SK-N-SH treated with all-trans-retinoic acid at 6 μM for 48 hours (cell line): ENCODE measurements around the gene FER.

Experiments
- ATAC-seq: fragments of 200-7000 bp; cut with Tn5 transposase; 3 replicates; pipeline ENCODE4 v1.9.1; 2020; ENCODE audit warnings: mild to moderate bottlenecking, moderate library complexity
- ARNTL ChIP-seq: fragments of 450-650 bp; formaldehyde crosslinking; IDR thresholded peaks from 2 replicates; pipeline ENCODE4 v1.5.0; 2020; ENCODE audit warnings: low read depth, mild to moderate bottlenecking, moderate library complexity, borderline replicate concordance
- BACH2 ChIP-seq: fragments of 250-450 bp; sonication (Bioruptor Pico); IDR thresholded peaks from 2 replicates; pipeline ENCODE4 v1.9.0; 2021; ENCODE audit warnings: mild to moderate bottlenecking, borderline replicate concordance
- CSDC2 ChIP-seq: fragments of 250-450 bp; sonication (Bioruptor Pico); IDR thresholded peaks from 2 replicates; pipeline ENCODE4 v1.5.0; 2020; ENCODE audit warnings: mild to moderate bottlenecking, moderate library complexity
- ESRRG ChIP-seq: fragments of 250-450 bp; sonication (Bioruptor Pico); IDR thresholded peaks from 2 replicates; pipeline ENCODE4 v1.6.1; 2021; ENCODE audit warnings: mild to moderate bottlenecking
- GLIS3 ChIP-seq: fragments of 250-450 bp; sonication (Bioruptor Pico); IDR thresholded peaks from 2 replicates; pipeline ENCODE4 v1.5.0; 2020; ENCODE audit warnings: mild to moderate bottlenecking, moderate library complexity
- ISL1 ChIP-seq: fragments of 250-450 bp; sonication (Bioruptor Pico); IDR thresholded peaks from 2 replicates; pipeline ENCODE4 v2.1.2; 2022; ENCODE audit warnings: mild to moderate bottlenecking, moderate library complexity
- OSR1 ChIP-seq: fragments of 250-450 bp; sonication (Bioruptor Pico); IDR thresholded peaks from 2 replicates; pipeline ENCODE4 v1.8.0; 2022; ENCODE audit warnings: moderate library complexity, mild to moderate bottlenecking, inconsistent platforms
- PPARA ChIP-seq: fragments of 250-450 bp; sonication (Bioruptor Pico); IDR thresholded peaks from 2 replicates; pipeline ENCODE4 v1.5.0; 2020; ENCODE audit warnings: mild to moderate bottlenecking, borderline replicate concordance
- RARB ChIP-seq: fragments of 250-450 bp; sonication (Bioruptor Pico); IDR thresholded peaks from 2 replicates; pipeline ENCODE4 v1.8.0; 2021; ENCODE audit warnings: mild to moderate bottlenecking, moderate library complexity
- SNAI2 ChIP-seq: fragments of 250-450 bp; sonication (Bioruptor Pico); IDR thresholded peaks from 2 replicates; pipeline ENCODE4 v1.5.0; 2020; ENCODE audit warnings: mild to moderate bottlenecking, moderate library complexity
- TCF4 ChIP-seq: fragments of 250-450 bp; sonication (Bioruptor Pico); IDR thresholded peaks from 2 replicates; pipeline ENCODE4 v1.8.0; 2021; ENCODE audit warnings: mild to moderate bottlenecking, moderate library complexity, borderline replicate concordance
- TOX ChIP-seq: fragments of 250-450 bp; sonication (Bioruptor Pico); IDR thresholded peaks from 2 replicates; pipeline ENCODE4 v1.8.0; 2021; ENCODE audit warnings: mild to moderate bottlenecking, moderate library complexity, borderline replicate concordance
- ZC3H10 ChIP-seq: fragments of 250-450 bp; sonication (Bioruptor Pico); IDR thresholded peaks from 2 replicates; pipeline ENCODE4 v1.5.1; 2021; ENCODE audit warnings: mild to moderate bottlenecking, moderate library complexity
- ZFP3 ChIP-seq: fragments of 250-450 bp; sonication (Bioruptor Pico); IDR thresholded peaks from 2 replicates; pipeline ENCODE4 v1.5.0; 2020; ENCODE audit warnings: mild to moderate bottlenecking, moderate library complexity
- ZFP30 ChIP-seq: fragments of 450-650 bp; formaldehyde crosslinking; IDR thresholded peaks from 2 replicates; pipeline ENCODE4 v1.5.0; 2022; ENCODE audit warnings: mild to moderate bottlenecking, moderate library complexity
- ZNF565 ChIP-seq: fragments of 450-650 bp; formaldehyde crosslinking; conservative IDR thresholded peaks from 2 replicates; pipeline ENCODE4 v1.5.0; 2020; ENCODE audit warnings: low read depth, mild to moderate bottlenecking, moderate library complexity
- ZNF70 ChIP-seq: fragments of 450-650 bp; formaldehyde crosslinking; IDR thresholded peaks from 2 replicates; pipeline ENCODE4 v1.5.0; 2020; ENCODE audit warnings: mild to moderate bottlenecking, moderate library complexity
- ZNF8 ChIP-seq: fragments of 450-650 bp; formaldehyde crosslinking; IDR thresholded peaks from 2 replicates; pipeline ENCODE4 v1.5.0; 2020; ENCODE audit warnings: mild to moderate bottlenecking, moderate library complexity
- TF ChIP-seq, protein P1 (sequence below): fragments of 250-450 bp; sonication (Bioruptor Pico); IDR thresholded peaks from 2 replicates; pipeline ENCODE4 v1.5.1; 2020; ENCODE audit warnings: low read depth, mild to moderate bottlenecking, moderate library complexity
- TF ChIP-seq, protein P2 (sequence below): fragments of 250-450 bp; sonication (Bioruptor Pico); IDR thresholded peaks from 2 replicates; pipeline ENCODE4 v1.8.0; 2020; ENCODE audit warnings: mild to moderate bottlenecking, moderate library complexity, borderline replicate concordance
- TF ChIP-seq, protein P3 (sequence below): fragments of 250-450 bp; sonication (Bioruptor Pico); IDR thresholded peaks from 2 replicates; pipeline ENCODE4 v1.5.1; 2021; ENCODE audit warnings: mild to moderate bottlenecking, moderate library complexity
- TF ChIP-seq, protein P4 (sequence below): fragments of 250-450 bp; sonication (Bioruptor Pico); IDR thresholded peaks from 2 replicates; pipeline ENCODE4 v1.5.0; 2020; ENCODE audit warnings: mild to moderate bottlenecking, moderate library complexity
- TF ChIP-seq, protein P5 (sequence below): fragments of 250-450 bp; sonication (Bioruptor Pico); IDR thresholded peaks from 2 replicates; pipeline ENCODE4 v1.8.0; 2021; ENCODE audit warnings: low read depth, mild to moderate bottlenecking, moderate library complexity, borderline replicate concordance

Gene FER

DNA sequence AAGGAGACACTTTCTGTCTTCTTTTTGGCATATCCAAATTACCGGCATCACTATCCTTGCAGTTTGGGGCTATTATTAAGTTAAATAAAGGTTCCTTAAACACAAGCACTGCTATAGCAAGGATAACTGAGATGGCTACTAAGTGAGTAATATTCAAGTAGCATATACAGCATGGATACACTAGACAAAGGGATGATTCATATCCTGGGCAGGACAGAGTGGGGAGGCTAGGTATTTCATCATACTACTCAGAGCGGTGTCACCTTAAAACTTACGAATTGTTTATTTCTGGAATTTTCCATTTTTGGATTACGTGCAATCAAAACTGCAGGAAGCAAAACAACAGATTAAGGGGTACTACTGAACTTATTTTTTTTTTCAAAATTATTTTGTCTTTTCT, 54.1 kb downstream of the FER start:
- peak; percentile 100 for ATAC-seq
- TF ChIP-seq, protein P1, sequence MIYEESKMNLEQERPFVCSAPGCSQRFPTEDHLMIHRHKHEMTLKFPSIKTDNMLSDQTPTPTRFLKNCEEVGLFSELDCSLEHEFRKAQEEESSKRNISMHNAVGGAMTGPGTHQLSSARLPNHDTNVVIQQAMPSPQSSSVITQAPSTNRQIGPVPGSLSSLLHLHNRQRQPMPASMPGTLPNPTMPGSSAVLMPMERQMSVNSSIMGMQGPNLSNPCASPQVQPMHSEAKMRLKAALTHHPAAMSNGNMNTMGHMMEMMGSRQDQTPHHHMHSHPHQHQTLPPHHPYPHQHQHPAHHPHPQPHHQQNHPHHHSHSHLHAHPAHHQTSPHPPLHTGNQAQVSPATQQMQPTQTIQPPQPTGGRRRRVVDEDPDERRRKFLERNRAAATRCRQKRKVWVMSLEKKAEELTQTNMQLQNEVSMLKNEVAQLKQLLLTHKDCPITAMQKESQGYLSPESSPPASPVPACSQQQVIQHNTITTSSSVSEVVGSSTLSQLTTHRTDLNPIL (CRISPR knock-in tag): no peak
- no peak for TF ChIP-seq BACH2 (CRISPR knock-in tag)
- no peak for TF ChIP-seq ZNF565 (CRISPR knock-in tag)
- TF ChIP-seq, protein P2, sequence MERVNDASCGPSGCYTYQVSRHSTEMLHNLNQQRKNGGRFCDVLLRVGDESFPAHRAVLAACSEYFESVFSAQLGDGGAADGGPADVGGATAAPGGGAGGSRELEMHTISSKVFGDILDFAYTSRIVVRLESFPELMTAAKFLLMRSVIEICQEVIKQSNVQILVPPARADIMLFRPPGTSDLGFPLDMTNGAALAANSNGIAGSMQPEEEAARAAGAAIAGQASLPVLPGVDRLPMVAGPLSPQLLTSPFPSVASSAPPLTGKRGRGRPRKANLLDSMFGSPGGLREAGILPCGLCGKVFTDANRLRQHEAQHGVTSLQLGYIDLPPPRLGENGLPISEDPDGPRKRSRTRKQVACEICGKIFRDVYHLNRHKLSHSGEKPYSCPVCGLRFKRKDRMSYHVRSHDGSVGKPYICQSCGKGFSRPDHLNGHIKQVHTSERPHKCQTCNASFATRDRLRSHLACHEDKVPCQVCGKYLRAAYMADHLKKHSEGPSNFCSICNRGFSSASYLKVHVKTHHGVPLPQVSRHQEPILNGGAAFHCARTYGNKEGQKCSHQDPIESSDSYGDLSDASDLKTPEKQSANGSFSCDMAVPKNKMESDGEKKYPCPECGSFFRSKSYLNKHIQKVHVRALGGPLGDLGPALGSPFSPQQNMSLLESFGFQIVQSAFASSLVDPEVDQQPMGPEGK (CRISPR knock-in tag): no peak
- TF ChIP-seq, protein P3, sequence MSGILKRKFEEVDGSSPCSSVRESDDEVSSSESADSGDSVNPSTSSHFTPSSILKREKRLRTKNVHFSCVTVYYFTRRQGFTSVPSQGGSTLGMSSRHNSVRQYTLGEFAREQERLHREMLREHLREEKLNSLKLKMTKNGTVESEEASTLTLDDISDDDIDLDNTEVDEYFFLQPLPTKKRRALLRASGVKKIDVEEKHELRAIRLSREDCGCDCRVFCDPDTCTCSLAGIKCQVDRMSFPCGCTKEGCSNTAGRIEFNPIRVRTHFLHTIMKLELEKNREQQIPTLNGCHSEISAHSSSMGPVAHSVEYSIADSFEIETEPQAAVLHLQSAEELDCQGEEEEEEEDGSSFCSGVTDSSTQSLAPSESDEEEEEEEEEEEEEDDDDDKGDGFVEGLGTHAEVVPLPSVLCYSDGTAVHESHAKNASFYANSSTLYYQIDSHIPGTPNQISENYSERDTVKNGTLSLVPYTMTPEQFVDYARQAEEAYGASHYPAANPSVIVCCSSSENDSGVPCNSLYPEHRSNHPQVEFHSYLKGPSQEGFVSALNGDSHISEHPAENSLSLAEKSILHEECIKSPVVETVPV (CRISPR knock-in tag): no peak
- no peak for TF ChIP-seq ZFP3 (CRISPR knock-in tag)
- no peak for TF ChIP-seq ARNTL (CRISPR knock-in tag)
- TF ChIP-seq SNAI2 (CRISPR knock-in tag): no peak
- no peak for TF ChIP-seq TCF4
- no peak for TF ChIP-seq PPARA (CRISPR knock-in tag)
- no peak for TF ChIP-seq CSDC2 (CRISPR knock-in tag)
- TF ChIP-seq TOX: no peak

DNA sequence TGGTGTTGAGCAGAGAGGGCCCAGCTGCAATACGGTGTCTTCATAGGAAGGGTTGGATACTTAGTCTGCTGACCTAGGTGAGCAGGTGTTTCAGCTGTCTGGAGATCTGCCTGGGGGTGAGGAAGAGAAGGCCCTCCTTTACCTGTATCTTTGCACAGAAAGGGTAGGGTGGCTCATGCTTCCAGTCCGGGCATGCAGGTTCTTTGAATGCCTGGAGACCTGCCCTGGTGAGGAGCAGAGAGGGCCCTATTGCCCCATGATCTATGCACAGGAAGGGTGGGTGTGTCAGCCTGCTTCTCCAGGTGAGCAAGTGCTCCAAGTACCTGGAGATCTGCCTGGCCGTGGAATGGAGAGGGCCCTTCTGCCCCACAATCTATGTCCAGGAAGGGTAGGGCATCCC, 63.0 kb downstream of the FER start:
- ATAC-seq: no peak
- TF ChIP-seq ISL1 (CRISPR knock-in tag): no peak
- TF ChIP-seq ZFP30 (CRISPR knock-in tag): no peak
- TF ChIP-seq TOX: no peak
- TF ChIP-seq GLIS3: no peak
- no peak for TF ChIP-seq BACH2 (CRISPR knock-in tag)
- no peak for TF ChIP-seq RARB (CRISPR knock-in tag)
- TF ChIP-seq OSR1 (CRISPR knock-in tag): no peak
- TF ChIP-seq, protein P2 (CRISPR knock-in tag): no peak
- TF ChIP-seq CSDC2 (CRISPR knock-in tag): no peak
- TF ChIP-seq ZNF70 (CRISPR knock-in tag): no peak
- TF ChIP-seq TCF4: no peak
- TF ChIP-seq, protein P4, sequence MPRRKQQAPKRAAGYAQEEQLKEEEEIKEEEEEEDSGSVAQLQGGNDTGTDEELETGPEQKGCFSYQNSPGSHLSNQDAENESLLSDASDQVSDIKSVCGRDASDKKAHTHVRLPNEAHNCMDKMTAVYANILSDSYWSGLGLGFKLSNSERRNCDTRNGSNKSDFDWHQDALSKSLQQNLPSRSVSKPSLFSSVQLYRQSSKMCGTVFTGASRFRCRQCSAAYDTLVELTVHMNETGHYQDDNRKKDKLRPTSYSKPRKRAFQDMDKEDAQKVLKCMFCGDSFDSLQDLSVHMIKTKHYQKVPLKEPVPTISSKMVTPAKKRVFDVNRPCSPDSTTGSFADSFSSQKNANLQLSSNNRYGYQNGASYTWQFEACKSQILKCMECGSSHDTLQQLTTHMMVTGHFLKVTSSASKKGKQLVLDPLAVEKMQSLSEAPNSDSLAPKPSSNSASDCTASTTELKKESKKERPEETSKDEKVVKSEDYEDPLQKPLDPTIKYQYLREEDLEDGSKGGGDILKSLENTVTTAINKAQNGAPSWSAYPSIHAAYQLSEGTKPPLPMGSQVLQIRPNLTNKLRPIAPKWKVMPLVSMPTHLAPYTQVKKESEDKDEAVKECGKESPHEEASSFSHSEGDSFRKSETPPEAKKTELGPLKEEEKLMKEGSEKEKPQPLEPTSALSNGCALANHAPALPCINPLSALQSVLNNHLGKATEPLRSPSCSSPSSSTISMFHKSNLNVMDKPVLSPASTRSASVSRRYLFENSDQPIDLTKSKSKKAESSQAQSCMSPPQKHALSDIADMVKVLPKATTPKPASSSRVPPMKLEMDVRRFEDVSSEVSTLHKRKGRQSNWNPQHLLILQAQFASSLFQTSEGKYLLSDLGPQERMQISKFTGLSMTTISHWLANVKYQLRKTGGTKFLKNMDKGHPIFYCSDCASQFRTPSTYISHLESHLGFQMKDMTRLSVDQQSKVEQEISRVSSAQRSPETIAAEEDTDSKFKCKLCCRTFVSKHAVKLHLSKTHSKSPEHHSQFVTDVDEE: no peak
- no peak for TF ChIP-seq ZNF565 (CRISPR knock-in tag)
- TF ChIP-seq, protein P3 (CRISPR knock-in tag): no peak
- TF ChIP-seq, protein P1 (CRISPR knock-in tag): no peak
- no peak for TF ChIP-seq ESRRG (CRISPR knock-in tag)
- TF ChIP-seq PPARA (CRISPR knock-in tag): no peak
- TF ChIP-seq, protein P5, sequence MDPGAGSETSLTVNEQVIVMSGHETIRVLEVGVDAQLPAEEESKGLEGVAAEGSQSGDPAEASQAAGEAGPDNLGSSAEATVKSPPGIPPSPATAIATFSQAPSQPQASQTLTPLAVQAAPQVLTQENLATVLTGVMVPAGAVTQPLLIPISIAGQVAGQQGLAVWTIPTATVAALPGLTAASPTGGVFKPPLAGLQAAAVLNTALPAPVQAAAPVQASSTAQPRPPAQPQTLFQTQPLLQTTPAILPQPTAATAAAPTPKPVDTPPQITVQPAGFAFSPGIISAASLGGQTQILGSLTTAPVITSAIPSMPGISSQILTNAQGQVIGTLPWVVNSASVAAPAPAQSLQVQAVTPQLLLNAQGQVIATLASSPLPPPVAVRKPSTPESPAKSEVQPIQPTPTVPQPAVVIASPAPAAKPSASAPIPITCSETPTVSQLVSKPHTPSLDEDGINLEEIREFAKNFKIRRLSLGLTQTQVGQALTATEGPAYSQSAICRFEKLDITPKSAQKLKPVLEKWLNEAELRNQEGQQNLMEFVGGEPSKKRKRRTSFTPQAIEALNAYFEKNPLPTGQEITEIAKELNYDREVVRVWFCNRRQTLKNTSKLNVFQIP (CRISPR knock-in tag): no peak
- TF ChIP-seq ZC3H10 (CRISPR knock-in tag): no peak
- TF ChIP-seq ZNF8: no peak
